Measurements from ENCODE around the gene MYO10.

The MYO10 gene

GRCh38 chr5:16855485-16855884 is 80.6 kb downstream of the MYO10 start:
- TF ChIP-seq ZNF70 (CRISPR knock-in tag; IDR thresholded peaks at IDR 0.05) (peak; percentile 28; the same call in 1 of the 2 replicates), ARNTL (CRISPR knock-in tag; IDR thresholded peaks at IDR 0.05; ENCODE audit: borderline replicate concordance, low read depth) (no peak), TSHZ2 (CRISPR knock-in tag; IDR thresholded peaks at IDR 0.05) (peak; percentile 91; the same call in 1 of the 2 replicates), SNAI2 (CRISPR knock-in tag; IDR thresholded peaks at IDR 0.05) (no peak), TCF4 (CRISPR knock-in tag; IDR thresholded peaks at IDR 0.05; ENCODE audit: borderline replicate concordance) (peak; percentile 84)
- ATAC-seq = peak; percentile 84

- no peak for ATAC-seq
- TF ChIP-seq POU6F1 (CRISPR knock-in tag; IDR thresholded peaks at IDR 0.05; ENCODE audit: borderline replicate concordance, low read depth) (no peak), ZNF8 (CRISPR knock-in tag; IDR thresholded peaks at IDR 0.05) (no peak), ZNF565 (CRISPR knock-in tag; conservative IDR thresholded peaks at IDR 0.05; ENCODE audit: low read depth) (no peak), TSHZ2 (CRISPR knock-in tag; IDR thresholded peaks at IDR 0.05) (no peak), BACH2 (CRISPR knock-in tag; IDR thresholded peaks at IDR 0.05; ENCODE audit: borderline replicate concordance) (no peak), ZFP30 (CRISPR knock-in tag; IDR thresholded peaks at IDR 0.05) (no peak)
Observed at GRCh38 chr5:16854351-16854750, 81.7 kb downstream of the MYO10 start.

- ATAC-seq = no peak
- no peak for TF ChIP-seq TCF4 (CRISPR knock-in tag; IDR thresholded peaks at IDR 0.05; ENCODE audit: borderline replicate concordance)
- no peak for TF ChIP-seq CSRNP3 (CRISPR knock-in tag; IDR thresholded peaks at IDR 0.05)
- TF ChIP-seq CSDC2 (CRISPR knock-in tag; IDR thresholded peaks at IDR 0.05) = no peak
- TF ChIP-seq SNAI2 (CRISPR knock-in tag; IDR thresholded peaks at IDR 0.05) = no peak
- TF ChIP-seq CREB5 (CRISPR knock-in tag; IDR thresholded peaks at IDR 0.05; ENCODE audit: low read depth) = no peak
- no peak for TF ChIP-seq RARB (CRISPR knock-in tag; IDR thresholded peaks at IDR 0.05)
Observed at GRCh38 chr5:16853518-16853917, 82.6 kb downstream of the MYO10 start.

- no peak for ATAC-seq
Observed at GRCh38 chr5:16852251-16853005, 83.7 kb downstream of the MYO10 start.

More at GRCh38 chr5:16852251-16853005, 83.7 kb downstream of the MYO10 start:
- TF ChIP-seq POU6F1 (CRISPR knock-in tag; IDR thresholded peaks at IDR 0.05; ENCODE audit: borderline replicate concordance, low read depth) (no peak), ISL1 (CRISPR knock-in tag; IDR thresholded peaks at IDR 0.05) (0 out of 2 replicates have a peak, but pooled peaks have one; percentile 29)
